GM23248 (cell line): Measurements from ENCODE around the gene RAB18.

Experiments used
- EZH2 ChIP-seq: fragments of 200-600 bp; sonication (generic); IDR thresholded peaks from 2 replicates; pipeline ENCODE4 v1.6.1; 2018; ENCODE audit warnings: antibody characterized with exemption, mild to moderate bottlenecking; ENCODE audit not compliant: insufficient read depth, poor library complexity, severe bottlenecking
- EZH2phosphoT487 ChIP-seq: fragments of 200-600 bp; sonication (generic); IDR thresholded peaks from 2 replicates; pipeline ENCODE4 v1.6.1; 2018; ENCODE audit warnings: antibody characterized with exemption, moderate library complexity, mild to moderate bottlenecking, low read depth; ENCODE audit not compliant: insufficient read depth

GRCh38 chr10:27584302-27584701 is 80.2 kb downstream of the RAB18 start:
- no peak for TF ChIP-seq EZH2
- TF ChIP-seq EZH2phosphoT487: no peak
